SIG-M5 treated with dmso at 0.1 percent for 504 hours (cell line): ENCODE data around the gene SLC6A11.

Source experiments
- DNase-seq: peaks from one replicate; lab custom pipeline; 2025; ENCODE audit not compliant: unreplicated experiment; lab: John Stamatoyannopoulos, UW

The SLC6A11 gene

GRCh38 chr3:10816019-10816862 is at the start of gene SLC6A11:
SLC6A11 (plus strand) TSS chr3:10816228; CDS start chr3:10816266, 38 bp downstream.
- no peak for DNase-seq

DNA sequence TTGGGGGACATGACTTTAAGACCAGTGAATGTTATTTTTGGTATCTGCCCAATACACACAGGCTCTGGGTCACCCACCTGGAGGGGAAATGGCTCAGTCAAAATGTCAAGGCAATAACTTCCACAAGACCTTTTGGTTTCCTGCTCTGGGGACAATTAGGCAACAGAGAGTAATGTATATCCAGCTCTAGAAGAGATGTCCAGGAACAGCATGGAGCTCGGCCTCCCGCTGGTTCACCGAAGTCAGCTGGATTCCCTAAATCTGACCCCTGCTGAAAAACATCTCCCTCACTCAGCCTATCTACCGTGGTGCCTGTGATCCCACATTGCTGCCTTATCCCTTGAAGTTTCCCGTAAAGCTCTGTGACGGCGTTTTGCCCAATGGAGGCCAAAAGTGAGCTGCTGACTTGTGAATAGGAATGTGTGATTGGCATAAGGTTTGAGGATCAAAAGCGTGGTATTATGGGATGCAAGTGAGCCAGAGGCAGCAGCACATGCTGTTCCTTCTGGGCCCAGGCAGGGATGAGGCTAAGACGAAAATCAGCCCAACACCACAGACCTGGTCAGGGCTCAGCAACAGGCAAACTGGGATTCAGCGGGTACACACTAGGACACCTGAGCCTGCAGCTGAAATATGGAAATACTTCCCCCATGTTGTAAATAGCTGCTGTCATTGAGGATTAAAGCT is 47.2 kb upstream of the SLC6A11 start:
- DNase-seq = no peak

- DNase-seq = no peak
These were observed 45.5 kb upstream of the SLC6A11 start for GRCh38 chr3:10770547-10770946.

DNA sequence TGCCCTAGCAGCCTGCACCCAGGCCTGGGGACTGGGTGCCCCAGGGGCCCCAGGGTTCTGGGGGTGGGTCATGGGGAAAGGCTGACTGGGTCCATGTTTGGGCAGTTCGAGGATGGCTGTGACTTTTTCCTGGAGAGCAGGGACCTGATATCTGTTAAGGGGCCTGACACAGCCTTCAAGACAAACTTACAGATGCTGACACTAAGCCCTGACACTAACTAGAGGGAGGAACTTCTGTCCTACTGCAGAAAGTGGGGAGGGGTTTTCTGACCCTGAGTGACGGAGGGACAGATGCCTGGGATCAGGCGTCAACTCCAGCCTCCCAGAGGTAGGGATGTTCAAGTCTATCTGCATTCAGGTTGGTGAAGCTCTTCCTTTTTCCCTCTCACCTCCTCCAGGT is 45.0 kb upstream of the SLC6A11 start:
- no peak for DNase-seq

- no peak for DNase-seq
These were observed 44.4 kb upstream of the SLC6A11 start for GRCh38 chr3:10771486-10772270.

- DNase-seq = peak; percentile 43
These were observed 43.5 kb upstream of the SLC6A11 start for GRCh38 chr3:10772271-10773161.

GRCh38 chr3:10774129-10774670 is 41.8 kb upstream of the SLC6A11 start:
- no peak for DNase-seq

GRCh38 chr3:10774825-10775224 is 41.2 kb upstream of the SLC6A11 start:
- DNase-seq = no peak

- no peak for DNase-seq
These were observed 40.8 kb upstream of the SLC6A11 start for GRCh38 chr3:10775259-10775658.

- no peak for DNase-seq
These were observed 40.2 kb upstream of the SLC6A11 start for GRCh38 chr3:10775828-10776227.

DNA sequence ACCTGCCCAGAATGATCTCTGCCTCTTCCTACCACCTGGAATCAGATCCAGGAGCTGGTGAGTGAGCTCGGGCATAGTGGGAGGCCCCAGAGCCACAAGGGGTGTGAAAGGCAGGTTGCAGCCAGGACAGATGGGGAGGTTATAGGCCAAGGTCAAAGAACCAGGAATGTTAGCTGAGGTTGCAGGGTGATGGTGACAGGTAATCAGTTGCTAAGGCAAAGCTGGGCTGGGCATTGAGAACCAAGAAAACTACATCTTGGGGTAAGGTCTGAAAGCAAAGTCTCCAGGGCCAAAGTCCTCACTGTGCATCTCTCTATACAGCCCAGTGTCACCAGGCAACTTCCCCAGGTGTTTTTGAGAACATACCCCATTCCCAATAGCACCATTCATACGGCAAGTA is 38.4 kb upstream of the SLC6A11 start:
- DNase-seq = no peak

DNA sequence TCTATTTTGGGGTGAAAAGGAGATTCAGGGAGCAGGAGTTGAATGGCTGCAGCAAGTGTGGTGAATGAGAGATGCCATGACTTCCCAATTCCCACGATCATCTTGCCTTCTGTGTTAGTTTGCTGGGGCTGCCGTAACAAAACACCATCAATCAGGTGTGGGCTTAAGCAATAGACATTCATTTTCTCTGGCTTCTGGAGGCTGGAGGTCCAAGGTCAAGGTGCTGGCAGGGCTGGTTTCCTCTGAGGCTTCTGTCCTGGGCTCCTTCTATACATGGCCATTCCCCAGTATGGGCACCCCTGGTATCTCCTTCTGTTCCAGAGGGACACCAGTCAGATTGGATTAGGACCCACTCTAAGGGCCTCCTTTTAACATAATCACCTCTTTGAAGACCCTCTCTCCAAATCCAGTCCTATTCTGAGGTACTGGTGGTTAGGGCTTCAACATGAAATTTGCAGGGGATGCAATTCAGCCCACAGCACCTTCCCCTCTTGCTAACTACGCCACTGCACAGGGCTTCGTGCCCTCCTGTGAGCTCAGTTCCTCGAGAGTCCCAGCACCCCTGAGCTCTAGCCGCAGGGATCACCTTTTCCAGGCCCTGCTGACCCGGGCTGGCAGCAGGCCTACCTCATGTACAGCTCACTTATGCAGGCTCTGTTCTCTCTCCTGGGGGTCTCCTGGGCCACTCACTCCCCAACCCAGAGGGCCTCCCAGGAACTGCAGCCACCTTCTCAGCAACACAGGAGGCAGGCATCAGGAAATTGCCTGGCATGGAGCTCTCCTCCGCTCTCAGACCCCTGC is 37.3 kb upstream of the SLC6A11 start:
- DNase-seq = no peak

- no peak for DNase-seq
These were observed 36.7 kb upstream of the SLC6A11 start for GRCh38 chr3:10779293-10779805.

- DNase-seq = peak; percentile 18
These were observed 35.8 kb upstream of the SLC6A11 start for GRCh38 chr3:10780243-10780642.

GRCh38 chr3:10780922-10781321 is 35.1 kb upstream of the SLC6A11 start:
- DNase-seq = no peak

- no peak for DNase-seq
These were observed 34.0 kb upstream of the SLC6A11 start for GRCh38 chr3:10781981-10782380.

DNA sequence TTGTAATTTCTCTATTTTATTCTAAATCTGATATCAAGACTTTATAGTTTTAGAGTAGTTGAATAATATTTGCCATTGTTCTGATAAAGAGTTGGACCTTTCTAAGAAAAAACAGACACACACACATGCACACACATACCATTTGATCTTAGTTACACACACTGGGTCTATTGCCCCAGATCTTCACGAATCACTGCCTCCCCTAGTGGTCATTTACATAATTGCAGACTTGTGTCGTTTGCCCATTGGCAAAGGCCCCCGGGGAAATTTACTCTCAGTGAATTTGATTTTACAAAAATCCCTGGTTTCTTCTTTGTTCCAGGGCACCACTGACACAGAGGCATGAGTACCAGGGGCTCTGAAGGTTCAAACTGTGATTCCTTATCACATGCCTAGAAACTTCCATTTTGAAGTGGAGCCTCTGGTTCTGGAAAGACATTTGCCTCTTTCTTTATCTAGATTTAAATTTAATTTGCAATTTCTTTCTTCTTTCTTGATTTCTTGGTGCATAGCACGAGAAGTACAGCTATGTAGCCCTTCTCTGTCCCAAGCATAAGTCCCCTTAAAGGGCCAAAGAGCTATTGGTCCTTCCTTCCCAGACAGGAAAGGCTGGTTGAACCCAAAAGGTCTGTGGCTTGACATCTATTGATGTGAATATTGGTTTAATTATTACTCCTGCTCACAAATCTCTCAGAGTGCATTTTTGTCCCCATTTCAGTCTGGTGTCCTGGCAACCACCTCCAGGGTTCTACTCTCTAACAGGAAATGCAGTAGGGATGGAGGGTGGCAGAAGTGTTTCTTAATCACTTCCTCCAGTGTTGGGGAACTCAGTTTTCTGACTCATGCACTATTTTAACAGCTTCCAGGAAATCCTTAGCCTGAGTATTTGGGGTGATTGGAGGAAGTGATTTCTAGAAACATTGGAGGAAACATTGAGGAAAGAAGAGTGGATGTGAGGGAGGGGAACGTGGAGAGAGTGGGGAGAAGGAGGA is 32.4 kb upstream of the SLC6A11 start:
- DNase-seq = peak; percentile 43

GRCh38 chr3:10786640-10787039 is 29.4 kb upstream of the SLC6A11 start:
- no peak for DNase-seq
